GM12878 (cell line): ENCODE results near the gene TEX36. TPM values are rescaled to one million over a fixed set of nuclear protein-coding genes. Genes with fewer than 3 reads are reported as not detected.

Experiments
- CEBPB ChIP-seq, 2 experiments: fragments of 150-350 bp in 1 of 2; IDR thresholded peaks; 2 replicates each; pipeline ENCODE4 v1.6.1; 2012 to 2014; ENCODE audit warnings: low read depth in 2 of 2, low read length in 2 of 2, borderline replicate concordance in 1 of 2, inconsistent platforms in 1 of 2
- CUX1 ChIP-seq: IDR thresholded peaks from 2 replicates; pipeline ENCODE4 v1.6.1; 2012; ENCODE audit warnings: improper control_type of control experiment, low read depth, low read length; ENCODE audit not compliant: insufficient replicate concordance
- ESRRA ChIP-seq: IDR thresholded peaks from 2 replicates; pipeline ENCODE4 v1.6.1; 2012; ENCODE audit warnings: mild to moderate bottlenecking, low read length, improper control_type of control experiment
- IKZF2 ChIP-seq, 2 experiments: fragments of 450-650 bp; IDR thresholded peaks; 2 replicates each; pipeline ENCODE4 v1.6.1; 2017; ENCODE audit warnings: mild to moderate bottlenecking in 2 of 2, moderate library complexity in 2 of 2
- NBN ChIP-seq: fragments of 450-650 bp; IDR thresholded peaks from 2 replicates; pipeline ENCODE4 v1.6.1; 2016
- POLR2AphosphoS5 ChIP-seq: IDR thresholded peaks from 2 replicates; pipeline ENCODE4 v1.6.1; 2011; ENCODE audit warnings: mild to moderate bottlenecking, low read length, inconsistent platforms
- STAT3 ChIP-seq: IDR thresholded peaks from 2 replicates; pipeline ENCODE4 v1.6.1; 2011; ENCODE audit warnings: low read depth, low read length, improper control_type of control experiment
- TAF1 ChIP-seq: IDR thresholded peaks from 2 replicates; pipeline ENCODE4 v1.6.1; 2011; ENCODE audit warnings: mild to moderate bottlenecking, low read depth, low read length, borderline replicate concordance
- ZBTB11 ChIP-seq: fragments of 450-650 bp; formaldehyde crosslinking; IDR thresholded peaks from 2 replicates; pipeline ENCODE4 v1.5.0; 2022; ENCODE audit warnings: mild to moderate bottlenecking, missing genetic modification characterization
- ZBTB4 ChIP-seq: fragments of 450-650 bp; formaldehyde crosslinking; IDR thresholded peaks from 2 replicates; pipeline ENCODE4 v1.4.0; 2022; ENCODE audit warnings: mild to moderate bottlenecking, moderate library complexity
- polyA plus RNA-seq, 11 experiments: library from polyadenylated mRNA; depleted of rRNA in 4 of 11; unstranded in 6 of 11; stranded (reverse) in 5 of 11; fragments of >200 nt; fragmentation: Nextera tagmentation in 4 of 11; fragmentation: Illumina TruSeq in 1 of 11; extraction: Ambion mirVana in 4 of 11; extraction: Trizol in 1 of 11; gene quantifications; 1 replicate in 1 of 11; 2 replicates in 10 of 11; pipeline versions ENCODE4 v1.2.1 to v1.2.3, GENCODE V29; 2011 to 2016; ENCODE audit warnings: inconsistent platforms in 2 of 11, missing spikeins in 2 of 11, low read depth in 1 of 11
- total RNA-seq, 4 experiments: library from RNA; depleted of rRNA in 3 of 4; stranded (reverse); fragments of >200 nt in 3 of 4; fragmentation: Illumina TruSeq in 1 of 4; extraction: Trizol in 1 of 4; gene quantifications; 2 replicates each; pipeline versions ENCODE4 v1.2.1 to v1.2.3, GENCODE V29; 2013 to 2021

Gene TEX36
- total and polyA plus RNA-seq, 10 of the 15 experiments (the other 5 are each of a cell fraction or from before 2014, with no cell fraction given) = not detected

GRCh38 chr10:125722811-125723210 lies 39.8 kb upstream of the TEX36 start (continued):
- TF ChIP-seq CUX1 (no peak), ZBTB11 (no peak), ESRRA (no peak), POLR2AphosphoS5 (no peak), TAF1 (no peak), STAT3 (no peak), ZBTB4 (CRISPR knock-in tag) (no peak), NBN (no peak), IKZF2 (IDR thresholded peaks at IDR 0.05) (no peak), CEBPB (IDR thresholded peaks at IDR 0.05; ENCODE audit: borderline replicate concordance in 1 of 2, low read depth in 2 of 2, low read length in 2 of 2) (no peak)
